Epithelial cell of proximal tubule (primary cell): ENCODE measurements around the gene HAAO. TPM values are rescaled to one million over a fixed set of nuclear protein-coding genes. Genes with fewer than 3 reads are reported as not detected.

Experiments
- DNase-seq: peaks from one replicate; pipeline ENCODE4 v3.0.0-alpha.2; 2011; ENCODE audit warnings: low read depth
- H3K4me3 ChIP-seq: 2 replicates; pipeline ENCODE4 v1.5.1; 2011; ENCODE audit warnings: low read depth, mild to moderate bottlenecking, low read length
- total RNA-seq: library from RNA; depleted of rRNA; stranded (reverse); fragments of >200 nt; gene quantifications from 2 replicates; pipeline ENCODE4 v1.2.3, GENCODE V29; 2015
- TF ChIP-seq, protein P1 (sequence below): conservative IDR thresholded peaks from 2 replicates; pipeline ENCODE4 v1.5.1; 2012; ENCODE audit warnings: low read depth, mild to moderate bottlenecking, low read length

Gene HAAO
- total RNA-seq, 1 donor from 2014 or later = 6.1 TPM

DNA sequence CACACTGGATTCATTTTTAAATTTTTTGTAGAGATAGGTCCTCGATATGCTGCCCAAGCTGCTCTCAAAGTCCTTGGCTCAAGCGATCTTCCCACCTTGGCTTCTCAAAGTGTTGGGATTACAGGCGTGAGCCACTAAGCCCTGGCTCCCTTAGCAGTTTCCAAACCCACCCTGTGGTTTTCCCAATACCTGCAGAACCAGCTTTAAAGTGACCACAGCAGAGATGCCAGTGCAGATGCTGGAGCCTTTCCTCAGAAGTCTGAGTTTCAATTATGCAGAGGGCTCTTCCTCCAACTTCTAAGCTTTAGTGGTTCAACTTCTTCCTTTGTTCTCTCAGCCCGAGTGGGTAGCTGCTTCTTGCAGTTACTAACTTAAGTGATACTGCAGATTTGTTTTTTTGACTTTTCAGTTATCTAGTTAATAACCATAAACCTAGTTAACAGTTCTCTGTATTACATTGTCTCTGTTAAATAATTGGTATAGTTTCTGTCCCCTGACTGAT lies 8.1 kb upstream of the HAAO start:
- TF ChIP-seq, protein P1, sequence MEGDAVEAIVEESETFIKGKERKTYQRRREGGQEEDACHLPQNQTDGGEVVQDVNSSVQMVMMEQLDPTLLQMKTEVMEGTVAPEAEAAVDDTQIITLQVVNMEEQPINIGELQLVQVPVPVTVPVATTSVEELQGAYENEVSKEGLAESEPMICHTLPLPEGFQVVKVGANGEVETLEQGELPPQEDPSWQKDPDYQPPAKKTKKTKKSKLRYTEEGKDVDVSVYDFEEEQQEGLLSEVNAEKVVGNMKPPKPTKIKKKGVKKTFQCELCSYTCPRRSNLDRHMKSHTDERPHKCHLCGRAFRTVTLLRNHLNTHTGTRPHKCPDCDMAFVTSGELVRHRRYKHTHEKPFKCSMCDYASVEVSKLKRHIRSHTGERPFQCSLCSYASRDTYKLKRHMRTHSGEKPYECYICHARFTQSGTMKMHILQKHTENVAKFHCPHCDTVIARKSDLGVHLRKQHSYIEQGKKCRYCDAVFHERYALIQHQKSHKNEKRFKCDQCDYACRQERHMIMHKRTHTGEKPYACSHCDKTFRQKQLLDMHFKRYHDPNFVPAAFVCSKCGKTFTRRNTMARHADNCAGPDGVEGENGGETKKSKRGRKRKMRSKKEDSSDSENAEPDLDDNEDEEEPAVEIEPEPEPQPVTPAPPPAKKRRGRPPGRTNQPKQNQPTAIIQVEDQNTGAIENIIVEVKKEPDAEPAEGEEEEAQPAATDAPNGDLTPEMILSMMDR = no peak
- no peak for DNase-seq

DNA sequence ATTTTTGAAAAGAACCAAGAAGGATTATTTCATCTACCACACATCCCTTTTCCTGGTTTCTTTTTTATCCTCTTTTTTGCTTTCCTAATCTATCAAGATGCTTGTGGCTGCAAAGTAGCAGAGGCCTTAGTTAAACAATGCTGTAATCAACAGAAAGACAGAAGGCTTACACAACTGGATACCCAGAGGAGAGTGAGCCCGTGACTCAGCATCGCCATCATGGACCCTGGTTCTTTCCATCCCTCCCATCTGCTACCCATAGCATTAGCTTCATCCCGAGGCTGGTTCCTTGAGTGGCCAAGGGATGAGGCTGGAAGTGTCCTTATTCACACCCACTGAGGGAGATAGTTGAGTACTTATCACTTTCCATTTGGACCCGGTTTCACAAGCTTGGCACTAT lies 7.5 kb upstream of the HAAO start:
- DNase-seq = no peak
- H3K4me3 ChIP-seq = no peak overlapping the region
- TF ChIP-seq, protein P1 = no peak

More for the DNA sequence above, 8.1 kb upstream of the HAAO start:
- H3K4me3 ChIP-seq = no peak overlapping the region

DNA sequence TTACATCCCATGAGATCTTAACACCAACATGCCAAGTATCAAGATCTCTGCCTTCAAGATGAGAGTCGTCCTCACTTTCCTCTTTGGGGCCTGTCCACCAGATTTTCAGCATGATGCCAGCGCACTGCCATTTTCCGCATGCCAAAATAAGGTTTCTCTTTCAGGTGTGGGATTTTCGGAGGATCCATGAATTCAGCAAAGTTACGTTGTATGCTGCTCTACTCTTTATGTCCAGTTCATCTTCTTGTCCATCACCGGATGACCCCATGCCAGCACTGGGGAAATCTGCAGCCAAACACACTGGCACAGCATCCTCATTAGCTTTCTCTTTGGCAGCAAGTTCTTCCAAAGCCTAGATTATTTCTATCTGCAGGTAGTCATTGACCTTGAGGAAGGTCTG lies 4.9 kb upstream of the HAAO start:
- DNase-seq = no peak
- no peak overlapping the region for H3K4me3 ChIP-seq
- TF ChIP-seq, protein P1 = no peak

DNA sequence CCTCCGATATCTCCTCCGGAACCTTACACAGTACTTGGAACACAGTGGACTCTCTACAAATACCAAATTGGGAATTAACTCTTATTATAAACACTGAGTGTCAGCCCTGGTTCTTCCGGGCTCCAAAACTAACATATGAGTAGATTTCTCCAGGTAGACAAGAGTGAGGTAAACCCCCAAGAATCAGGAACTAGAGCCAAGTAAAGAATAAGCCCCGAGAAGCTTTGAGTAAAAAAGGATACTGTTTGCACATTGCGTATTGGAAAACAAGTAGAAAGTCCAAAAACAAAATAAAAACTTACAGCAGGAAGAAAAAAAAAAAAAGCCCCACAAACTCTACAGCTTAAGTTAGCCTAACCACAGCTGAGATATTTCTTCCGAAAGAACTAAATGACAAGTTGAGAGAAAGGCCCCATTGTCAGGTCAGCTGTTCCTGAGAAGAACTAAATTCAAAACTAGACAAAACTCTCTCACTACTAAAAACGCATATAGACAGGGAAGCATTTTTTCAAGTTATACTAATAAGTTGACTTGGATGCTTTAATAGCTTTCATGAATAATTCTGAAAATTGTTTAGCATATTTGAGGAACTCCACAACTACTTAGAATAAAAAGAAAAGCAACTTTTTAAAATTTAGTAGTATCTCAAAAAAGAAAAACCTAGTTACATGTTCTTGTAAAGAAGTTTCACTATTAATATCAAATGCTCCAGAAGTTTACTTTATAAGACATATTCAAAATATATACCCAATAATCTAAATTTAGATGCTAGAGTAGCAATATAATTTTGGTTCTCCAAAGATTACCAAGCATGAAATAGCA lies 4.3 kb upstream of the HAAO start:
- no peak for DNase-seq
- no peak overlapping the region for H3K4me3 ChIP-seq
- TF ChIP-seq, protein P1 = no peak

DNA sequence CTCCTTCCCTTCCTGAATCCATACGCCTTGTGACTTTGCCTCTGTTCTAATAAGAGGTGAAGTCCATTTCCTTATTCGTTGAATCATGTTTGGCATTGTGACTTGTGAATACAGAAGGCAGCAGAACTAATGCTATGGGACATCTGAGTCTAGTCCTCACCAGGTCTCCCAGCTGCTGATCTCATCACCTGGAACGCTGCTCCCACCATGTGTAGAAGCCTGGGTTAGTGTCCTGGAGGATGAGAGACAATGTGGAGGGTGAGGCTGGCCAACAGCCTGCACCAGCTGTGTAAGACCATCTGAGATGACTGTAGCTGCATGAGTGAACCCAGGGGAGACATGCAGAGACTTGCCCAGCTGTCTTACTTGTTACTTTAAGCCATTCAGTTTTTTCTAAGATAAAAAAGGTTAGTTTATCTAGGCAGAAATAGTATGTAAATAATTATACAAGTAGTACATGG lies 3.5 kb upstream of the HAAO start:
- TF ChIP-seq, protein P1 = no peak
- no peak for DNase-seq
- H3K4me3 ChIP-seq = no peak overlapping the region

DNA sequence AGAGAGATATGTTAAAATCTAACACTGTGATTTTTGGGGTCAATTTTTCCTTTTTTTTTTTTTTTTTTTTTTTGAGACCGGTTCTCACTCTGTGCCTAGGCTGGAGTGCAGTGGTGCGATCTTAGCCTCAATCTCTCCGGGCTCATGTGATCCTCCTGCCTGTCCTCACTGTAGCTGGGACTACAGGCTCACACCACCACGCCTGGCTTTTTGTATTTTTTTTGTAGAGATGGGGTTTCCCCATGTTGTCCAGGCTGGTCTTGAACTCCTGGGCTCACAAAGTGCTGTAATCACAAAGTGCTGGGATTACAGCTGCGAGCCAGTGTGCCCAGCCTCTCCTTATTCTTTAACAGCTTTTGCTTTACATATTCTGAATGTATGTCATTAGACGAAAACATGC lies 2.9 kb upstream of the HAAO start:
- TF ChIP-seq, protein P1 = no peak
- no peak overlapping the region for H3K4me3 ChIP-seq
- DNase-seq = no peak
